Adipocyte (in vitro differentiated cells): ENCODE results near the gene EIPR1.
"Not testable (repeated sequence)": the region's sequence is repeated elsewhere in the genome, so short reads cannot be mapped to it uniquely, and the experiment has no call there.

Source experiments
- DNase-seq: peaks from one replicate; pipeline ENCODE4 v3.0.0-alpha.2; 2015; ENCODE audit warnings: low read depth
- H3K27me3 ChIP-seq: replicated peaks from 2 replicates; pipeline ENCODE4 v1.7.0; 2013; ENCODE audit warnings: mild to moderate bottlenecking, low read length, moderate library complexity; ENCODE audit not compliant: control insufficient read depth, insufficient read depth
- H3K36me3 ChIP-seq: 2 replicates; pipeline ENCODE4 v1.7.0; 2013; ENCODE audit warnings: low read length, mild to moderate bottlenecking, moderate library complexity; ENCODE audit not compliant: control insufficient read depth, insufficient read depth, severe bottlenecking
- H3K4me1 ChIP-seq: 2 replicates; pipeline ENCODE4 v1.7.0; 2013; ENCODE audit warnings: mild to moderate bottlenecking, low read length, moderate library complexity; ENCODE audit not compliant: control insufficient read depth, insufficient read depth
- H3K4me3 ChIP-seq: 2 replicates; pipeline ENCODE4 v1.7.0; 2013; ENCODE audit warnings: mild to moderate bottlenecking, low read length, moderate library complexity
- H3K9ac ChIP-seq: 2 replicates; pipeline ENCODE4 v1.7.0; 2013; ENCODE audit warnings: mild to moderate bottlenecking, low read length, moderate library complexity
- H3K9me3 ChIP-seq: 2 replicates; pipeline ENCODE4 v1.7.0; 2013; ENCODE audit warnings: mild to moderate bottlenecking, low read length, moderate library complexity; ENCODE audit not compliant: control insufficient read depth

Gene EIPR1

GRCh38 chr2:3291113-3291512 lies 86.5 kb downstream of the EIPR1 start:
- DNase-seq: no peak
- no peaks in the 10 kb centered on the region for H3K36me3 ChIP-seq
- no peak overlapping the region for H3K4me3 ChIP-seq
- H3K9me3 ChIP-seq: no peaks in the 10 kb centered on the region
- no peak overlapping the region for H3K9ac ChIP-seq
- H3K27me3 ChIP-seq: no peaks in the 10 kb centered on the region
- H3K4me1 ChIP-seq: no peaks in the 10 kb centered on the region

- Histone ChIP-seq H3K4me3 (no peak overlapping the region), H3K36me3 (no peaks in the 10 kb centered on the region), H3K27me3 (no peaks in the 10 kb centered on the region), H3K9ac (no peak overlapping the region), H3K4me1 (no peaks in the 10 kb centered on the region), H3K9me3 (no peaks in the 10 kb centered on the region)
- no peak for DNase-seq
Observed at GRCh38 chr2:3290655-3291054, 87.0 kb downstream of the EIPR1 start.

GRCh38 chr2:3289971-3290370 lies 87.6 kb downstream of the EIPR1 start:
- Histone ChIP-seq H3K27me3 (no peaks in the 10 kb centered on the region), H3K36me3 (no peaks in the 10 kb centered on the region), H3K9me3 (no peaks in the 10 kb centered on the region), H3K4me3 (no peak overlapping the region), H3K9ac (no peak overlapping the region), H3K4me1 (no peaks in the 10 kb centered on the region)
- no peak for DNase-seq

- no peak overlapping the region for H3K9ac ChIP-seq
- H3K4me3 ChIP-seq: no peak overlapping the region
- no peaks in the 10 kb centered on the region for H3K36me3 ChIP-seq
- H3K4me1 ChIP-seq: no peaks in the 10 kb centered on the region
- no peaks in the 10 kb centered on the region for H3K9me3 ChIP-seq
- no peak for DNase-seq
- H3K27me3 ChIP-seq: no peaks in the 10 kb centered on the region
Observed at GRCh38 chr2:3289526-3289925, 88.1 kb downstream of the EIPR1 start.

- H3K9ac ChIP-seq: no peak overlapping the region
- DNase-seq: no peak
- no peaks in the 10 kb centered on the region for H3K9me3 ChIP-seq
- no peaks in the 10 kb centered on the region for H3K4me1 ChIP-seq
- no peak overlapping the region for H3K4me3 ChIP-seq
- no peaks in the 10 kb centered on the region for H3K27me3 ChIP-seq
- H3K36me3 ChIP-seq: no peaks in the 10 kb centered on the region
Observed at GRCh38 chr2:3289171-3289515, 88.5 kb downstream of the EIPR1 start.

GRCh38 chr2:3288470-3289170 lies 89.0 kb downstream of the EIPR1 start:
- no peak for DNase-seq
- Histone ChIP-seq H3K4me3 (no peak overlapping the region), H3K4me1 (no peaks in the 10 kb centered on the region), H3K9me3 (no peaks in the 10 kb centered on the region), H3K27me3 (no peaks in the 10 kb centered on the region), H3K36me3 (no peaks in the 10 kb centered on the region), H3K9ac (no peak overlapping the region)

GRCh38 chr2:3287896-3288295 lies 89.7 kb downstream of the EIPR1 start:
- H3K9ac ChIP-seq: no peak overlapping the region
- no peak for DNase-seq
- no peaks in the 10 kb centered on the region for H3K4me1 ChIP-seq

GRCh38 chr2:3286646-3287036 lies 91.0 kb downstream of the EIPR1 start:
- DNase-seq, H3K4me3 ChIP-seq, H3K9me3 ChIP-seq, H3K27me3 ChIP-seq, H3K36me3 ChIP-seq, H3K4me1 ChIP-seq, H3K9ac ChIP-seq: not testable (repeated sequence)

More at GRCh38 chr2:3287896-3288295, 89.7 kb downstream of the EIPR1 start:
- H3K27me3 ChIP-seq: no peaks in the 10 kb centered on the region
- H3K36me3 ChIP-seq: no peaks in the 10 kb centered on the region
- no peak overlapping the region for H3K4me3 ChIP-seq
- no peaks in the 10 kb centered on the region for H3K9me3 ChIP-seq

GRCh38 chr2:3285901-3286645 lies 91.5 kb downstream of the EIPR1 start:
- H3K27me3 ChIP-seq: no peaks in the 10 kb centered on the region
- H3K4me1 ChIP-seq: no peaks in the 10 kb centered on the region
- no peak for DNase-seq
- no peak overlapping the region for H3K9ac ChIP-seq
- no peaks in the 10 kb centered on the region for H3K36me3 ChIP-seq
- no peak overlapping the region for H3K4me3 ChIP-seq
- H3K9me3 ChIP-seq: no peaks in the 10 kb centered on the region

- Histone ChIP-seq H3K9ac (no peak overlapping the region), H3K4me1 (no peaks in the 10 kb centered on the region), H3K36me3 (no peaks in the 10 kb centered on the region), H3K4me3 (no peak overlapping the region), H3K27me3 (no peaks in the 10 kb centered on the region), H3K9me3 (no peaks in the 10 kb centered on the region)
- DNase-seq: no peak
Observed at GRCh38 chr2:3284657-3285630, 92.7 kb downstream of the EIPR1 start.
